Measurements from ENCODE around the gene WDR73.
"Not testable (repeated sequence)": the region's sequence is repeated elsewhere in the genome, so short reads cannot be mapped to it uniquely, and the experiment has no call there.

The WDR73 gene

DNA sequence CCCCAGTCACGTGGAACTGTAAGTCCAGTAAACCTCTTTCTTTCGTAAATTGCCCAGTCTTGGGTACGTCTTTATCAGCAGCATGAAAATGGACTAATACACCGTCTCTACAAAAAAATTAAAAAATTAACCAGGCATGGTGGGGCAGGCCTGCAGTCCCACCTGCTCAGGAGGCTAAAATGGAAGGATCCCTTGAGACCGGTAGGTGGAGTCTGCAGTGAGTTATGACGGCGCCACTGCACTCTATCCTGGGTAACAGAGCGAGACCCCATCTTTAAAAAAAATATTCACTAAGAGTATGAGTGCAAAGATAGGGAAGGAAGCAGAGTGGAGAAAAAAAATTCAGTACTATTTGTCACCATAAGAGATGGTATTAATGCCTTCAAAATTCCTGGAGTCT is 36.3 kb upstream of the WDR73 start:
- TF ChIP-seq, protein P1, sequence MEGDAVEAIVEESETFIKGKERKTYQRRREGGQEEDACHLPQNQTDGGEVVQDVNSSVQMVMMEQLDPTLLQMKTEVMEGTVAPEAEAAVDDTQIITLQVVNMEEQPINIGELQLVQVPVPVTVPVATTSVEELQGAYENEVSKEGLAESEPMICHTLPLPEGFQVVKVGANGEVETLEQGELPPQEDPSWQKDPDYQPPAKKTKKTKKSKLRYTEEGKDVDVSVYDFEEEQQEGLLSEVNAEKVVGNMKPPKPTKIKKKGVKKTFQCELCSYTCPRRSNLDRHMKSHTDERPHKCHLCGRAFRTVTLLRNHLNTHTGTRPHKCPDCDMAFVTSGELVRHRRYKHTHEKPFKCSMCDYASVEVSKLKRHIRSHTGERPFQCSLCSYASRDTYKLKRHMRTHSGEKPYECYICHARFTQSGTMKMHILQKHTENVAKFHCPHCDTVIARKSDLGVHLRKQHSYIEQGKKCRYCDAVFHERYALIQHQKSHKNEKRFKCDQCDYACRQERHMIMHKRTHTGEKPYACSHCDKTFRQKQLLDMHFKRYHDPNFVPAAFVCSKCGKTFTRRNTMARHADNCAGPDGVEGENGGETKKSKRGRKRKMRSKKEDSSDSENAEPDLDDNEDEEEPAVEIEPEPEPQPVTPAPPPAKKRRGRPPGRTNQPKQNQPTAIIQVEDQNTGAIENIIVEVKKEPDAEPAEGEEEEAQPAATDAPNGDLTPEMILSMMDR (IDR thresholded peaks at IDR 0.05; ENCODE audit: low read depth, low read length) = no peak
- no peak for DNase-seq (ENCODE audit: low read depth in 2 of 2)

DNA sequence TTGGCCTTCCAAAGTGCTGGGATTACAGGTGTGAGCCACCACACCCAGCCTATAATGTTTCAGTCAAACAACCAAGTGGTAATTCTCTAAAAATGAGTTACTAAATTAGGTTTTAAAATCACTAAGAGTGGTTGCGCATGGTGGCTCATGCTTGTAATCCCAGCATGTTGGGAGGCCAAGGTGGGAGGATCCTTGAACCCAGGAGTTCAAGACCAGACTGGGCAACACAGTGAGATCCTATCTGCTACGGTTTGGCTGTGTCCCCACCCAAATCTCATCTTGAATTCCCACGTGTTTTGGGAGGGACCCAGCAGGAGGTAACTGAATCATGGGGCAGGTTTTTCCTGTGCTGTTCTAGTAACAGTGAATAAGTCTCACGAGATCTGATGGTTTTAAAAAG is 35.8 kb upstream of the WDR73 start:
- no peak for DNase-seq (ENCODE audit: low read depth in 2 of 2)
- no peak overlapping the region for H3K4me3 ChIP-seq (replicated peaks in 1 of 2; ENCODE audit: low read depth in 2 of 2, low read length in 2 of 2)
- TF ChIP-seq, protein P1 (IDR thresholded peaks at IDR 0.05; ENCODE audit: low read depth, low read length) = no peak

More for the DNA sequence above, 36.3 kb upstream of the WDR73 start:
- no peak overlapping the region for H3K4me3 ChIP-seq (replicated peaks in 1 of 2; ENCODE audit: low read depth in 2 of 2, low read length in 2 of 2)

DNA sequence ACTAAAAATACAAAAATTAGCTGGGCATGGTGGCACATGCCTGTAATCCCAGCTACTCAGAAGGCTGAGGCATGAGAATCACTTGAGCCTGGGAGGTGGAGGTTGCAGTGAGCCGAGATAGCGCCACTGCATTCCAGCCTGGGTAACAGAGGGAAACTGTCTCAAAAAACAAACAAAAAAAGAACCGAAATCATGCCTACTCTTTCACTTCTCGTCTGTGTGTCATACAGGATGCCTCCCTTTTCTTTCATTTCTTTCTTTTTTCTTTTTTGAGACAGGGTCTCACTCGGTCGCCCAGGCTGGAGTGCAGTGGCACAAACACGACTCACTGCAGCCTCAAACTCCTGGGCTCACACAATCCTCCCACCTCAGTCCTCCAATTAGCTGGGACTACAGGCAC is 32.4 kb upstream of the WDR73 start:
- H3K4me3 ChIP-seq (replicated peaks in 1 of 2; ENCODE audit: low read depth in 2 of 2, low read length in 2 of 2); DNase-seq (ENCODE audit: low read depth in 2 of 2): not testable (repeated sequence)

DNA sequence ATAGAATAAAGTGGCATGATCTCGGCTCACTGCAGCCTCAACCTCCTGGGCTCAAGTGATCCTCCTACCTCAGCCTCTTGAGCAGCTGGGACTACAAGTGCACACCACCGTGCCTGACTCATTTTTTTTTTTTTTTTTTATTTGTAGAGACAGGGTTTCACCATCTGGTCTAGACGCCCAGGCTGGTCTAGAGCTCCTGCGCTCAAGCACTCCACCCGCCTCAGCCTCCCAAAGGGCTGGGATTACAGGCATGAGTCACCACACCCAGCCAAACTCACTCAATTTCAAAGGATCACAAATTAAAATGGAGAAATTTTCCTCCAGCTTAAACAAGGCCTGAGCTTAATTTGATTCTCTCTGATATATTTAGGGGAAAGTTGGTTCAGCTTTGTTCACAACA is 31.2 kb upstream of the WDR73 start:
- no peak overlapping the region for H3K4me3 ChIP-seq (replicated peaks in 1 of 2; ENCODE audit: low read depth in 2 of 2, low read length in 2 of 2)
- TF ChIP-seq, protein P1 (IDR thresholded peaks at IDR 0.05; ENCODE audit: low read depth, low read length) = no peak
- DNase-seq (ENCODE audit: low read depth in 2 of 2) = peak; percentile 86 to 97

DNA sequence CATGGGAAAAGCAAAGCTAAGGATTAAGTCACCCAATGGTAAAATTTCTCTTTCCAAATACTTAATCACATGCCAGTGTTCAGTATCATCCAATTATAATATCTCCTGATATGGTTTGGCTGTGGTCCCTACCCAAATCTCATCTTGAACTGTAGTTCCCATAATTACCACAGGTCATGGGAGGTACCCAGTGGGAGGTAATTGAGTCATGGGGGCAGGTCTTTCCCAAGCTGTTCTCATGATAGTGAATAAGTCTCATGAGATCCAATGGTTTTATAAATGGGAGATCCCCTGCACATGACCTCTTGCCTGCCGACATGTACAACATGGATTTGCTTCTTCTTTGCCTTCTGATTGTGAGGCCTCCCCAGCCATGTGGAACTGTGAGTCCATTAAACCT is 30.0 kb upstream of the WDR73 start:
- no peak overlapping the region for H3K4me3 ChIP-seq (replicated peaks in 1 of 2; ENCODE audit: low read depth in 2 of 2, low read length in 2 of 2)
- peak; percentile 33 to 81 for DNase-seq (ENCODE audit: low read depth in 2 of 2)
- TF ChIP-seq, protein P1 (IDR thresholded peaks at IDR 0.05; ENCODE audit: low read depth, low read length) = no peak

DNA sequence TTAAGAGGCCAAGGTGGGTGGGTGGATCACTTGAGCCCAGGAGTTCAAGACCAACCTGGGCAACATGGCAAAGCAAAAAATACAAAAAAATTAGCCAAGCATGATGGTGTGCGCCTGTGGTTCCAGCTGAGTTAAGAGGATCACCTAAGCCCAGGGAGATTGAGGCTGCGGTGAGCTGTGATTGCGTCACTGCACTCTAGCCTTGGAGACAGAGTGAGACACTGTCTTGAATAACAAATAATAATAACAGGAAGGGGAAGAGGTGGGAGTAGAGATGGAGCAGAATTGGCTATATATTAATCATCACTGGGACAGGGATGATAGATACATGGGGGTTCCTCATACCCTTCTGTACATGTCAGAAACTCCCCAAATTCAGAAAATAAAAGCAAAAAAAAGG is 27.7 kb upstream of the WDR73 start:
- DNase-seq (ENCODE audit: low read depth in 2 of 2) = peak; percentile 63 to 95
- TF ChIP-seq, protein P1 (IDR thresholded peaks at IDR 0.05; ENCODE audit: low read depth, low read length) = no peak

DNA sequence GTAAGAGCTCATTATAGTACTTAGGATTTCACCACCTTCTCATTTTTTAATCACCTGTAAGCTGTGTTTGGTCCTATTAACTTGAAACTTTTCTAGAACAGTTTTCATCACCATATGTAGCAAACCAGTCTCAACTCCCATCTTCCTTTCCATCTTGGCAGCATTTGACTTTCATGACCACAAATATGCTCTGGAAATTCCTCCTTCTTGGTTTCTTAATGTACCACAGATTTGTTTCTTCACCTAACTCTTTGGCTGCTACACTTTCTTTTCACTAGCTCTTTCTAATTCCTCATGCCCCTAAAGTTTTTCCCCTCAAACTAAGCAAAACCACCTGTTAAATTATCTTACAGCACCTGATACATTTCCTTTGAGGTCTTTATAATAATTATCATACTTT is 17.1 kb upstream of the WDR73 start:
- TF ChIP-seq, protein P1 (IDR thresholded peaks at IDR 0.05; ENCODE audit: low read depth, low read length) = no peak
- DNase-seq (ENCODE audit: low read depth in 2 of 2) = peak; percentile 82 to 84
- no peak overlapping the region for H3K4me3 ChIP-seq (replicated peaks in 1 of 2; ENCODE audit: low read depth in 2 of 2, low read length in 2 of 2)

More for the DNA sequence above, 27.7 kb upstream of the WDR73 start:
- no peak overlapping the region for H3K4me3 ChIP-seq (replicated peaks in 1 of 2; ENCODE audit: low read depth in 2 of 2, low read length in 2 of 2)

All from cardiac fibroblast (primary cell).